Neural crest cell (in vitro differentiated cells): Measurements from ENCODE around the gene KRT39. TPM values are rescaled to one million over a fixed set of nuclear protein-coding genes. Genes with fewer than 3 reads are reported as not detected.

Experiments used
- DNase-seq: peaks from one replicate; pipeline ENCODE4 v3.0.0; 2021; ENCODE audit warnings: low read depth, mixed read lengths, low spot score
- H3K27ac Mint-ChIP-seq: one replicate; pipeline ENCODE4 v1.8.0; 2021; ENCODE audit warnings: mild to moderate bottlenecking, mixed read lengths; ENCODE audit not compliant: unreplicated experiment
- H3K27me3 Mint-ChIP-seq: 2 replicates; pipeline ENCODE4 v1.8.0; 2021; ENCODE audit warnings: low read depth, mild to moderate bottlenecking, mixed read lengths
- H3K36me3 Mint-ChIP-seq: 2 replicates; pipeline ENCODE4 v1.8.0; 2021; ENCODE audit warnings: low read depth, mild to moderate bottlenecking, mixed read lengths
- H3K4me1 Mint-ChIP-seq: 2 replicates; pipeline ENCODE4 v1.8.0; 2021; ENCODE audit warnings: mixed read lengths
- H3K4me3 Mint-ChIP-seq: one replicate; pipeline ENCODE4 v1.8.0; 2021; ENCODE audit warnings: mild to moderate bottlenecking, mixed read lengths
- H3K9me3 Mint-ChIP-seq: 2 replicates; pipeline ENCODE4 v1.8.0; 2021; ENCODE audit warnings: mixed read lengths
- CTCF ChIP-seq: fragments of 200-600 bp; sonication (generic); conservative IDR thresholded peaks from 2 replicates; pipeline ENCODE4 v1.5.0; 2021; ENCODE audit warnings: antibody characterized with exemption, mild to moderate bottlenecking
- total RNA-seq: library from RNA; stranded (reverse); gene quantifications from 2 replicates; pipeline ENCODE4 v1.2.1, GENCODE V29; 2021

Gene KRT39
- total RNA-seq, 1 donor from 2014 or later, result not detected

- no peaks in the 10 kb centered on the region for H3K4me1 Mint-ChIP-seq
- no peaks in the 10 kb centered on the region for H3K36me3 Mint-ChIP-seq
- DNase-seq, result no peak
- no peak for TF ChIP-seq CTCF
- H3K27me3 Mint-ChIP-seq, result no peaks in the 10 kb centered on the region
- H3K4me3 Mint-ChIP-seq, result no peak overlapping the region
- H3K27ac Mint-ChIP-seq, result no peak overlapping the region
- H3K9me3 Mint-ChIP-seq, result no peaks in the 10 kb centered on the region
Measured at GRCh38 chr17:41010441-41010840, 43.7 kb upstream of the KRT39 start.

GRCh38 chr17:41009936-41010335 is 43.2 kb upstream of the KRT39 start:
- H3K4me3 Mint-ChIP-seq, result no peak overlapping the region
- H3K27me3 Mint-ChIP-seq, result no peaks in the 10 kb centered on the region
- H3K36me3 Mint-ChIP-seq, result no peaks in the 10 kb centered on the region
- H3K9me3 Mint-ChIP-seq, result no peaks in the 10 kb centered on the region
- H3K27ac Mint-ChIP-seq, result no peak overlapping the region
- no peak for TF ChIP-seq CTCF
- DNase-seq, result no peak
- no peaks in the 10 kb centered on the region for H3K4me1 Mint-ChIP-seq

GRCh38 chr17:41009301-41009760 is 42.6 kb upstream of the KRT39 start:
- Mint-ChIP-seq H3K9me3 (no peaks in the 10 kb centered on the region), H3K4me3 (no peak overlapping the region), H3K27me3 (peaks cover 2% of the 10 kb centered on the region), H3K36me3 (no peaks in the 10 kb centered on the region), H3K4me1 (no peaks in the 10 kb centered on the region), H3K27ac (no peak overlapping the region)
- no peak for TF ChIP-seq CTCF
- no peak for DNase-seq

- Mint-ChIP-seq H3K4me1 (no peaks in the 10 kb centered on the region), H3K27ac (no peak within 1 kb of the TSS), H3K36me3 (no peaks in the 10 kb centered on the region), H3K9me3 (no peaks in the 10 kb centered on the region), H3K4me3 (no peak within 1 kb of the TSS), H3K27me3 (peaks cover 2% of the 10 kb centered on the region)
- no peak for DNase-seq
- TF ChIP-seq CTCF, result no peak
Measured at GRCh38 chr17:41008811-41009210, 42.1 kb upstream of the KRT39 start, which contains the start of gene KRTAP3-1. Gene KRTAP3-1, minus strand, starts transcription at chr17:41009128. Its CDS starts 54 bp downstream, at chr17:41009074.

- no peak for TF ChIP-seq CTCF
- Mint-ChIP-seq H3K4me1 (no peaks in the 10 kb centered on the region), H3K27me3 (peaks cover 5% of the 10 kb centered on the region), H3K27ac (no peak overlapping the region), H3K36me3 (no peaks in the 10 kb centered on the region), H3K4me3 (no peak overlapping the region), H3K9me3 (no peaks in the 10 kb centered on the region)
- no peak for DNase-seq
Measured at GRCh38 chr17:41004397-41004796, 37.6 kb upstream of the KRT39 start.

- no peak for DNase-seq
- H3K4me3 Mint-ChIP-seq, result no peak overlapping the region
- H3K4me1 Mint-ChIP-seq, result no peaks in the 10 kb centered on the region
- no peaks in the 10 kb centered on the region for H3K36me3 Mint-ChIP-seq
- H3K9me3 Mint-ChIP-seq, result no peaks in the 10 kb centered on the region
- H3K27ac Mint-ChIP-seq, result no peak overlapping the region
- no peak for TF ChIP-seq CTCF
- peaks cover 6% of the 10 kb centered on the region for H3K27me3 Mint-ChIP-seq
Measured at GRCh38 chr17:41003926-41004325, 37.2 kb upstream of the KRT39 start.
